NCI-H345 (cell line): ENCODE data around the gene CDK2AP2.
"Not testable (repeated sequence)": the region's sequence is repeated elsewhere in the genome, so short reads cannot be mapped to it uniquely, and the experiment has no call there.

Experiments
- DNase-seq: peaks from one replicate; lab custom pipeline; 2025; lab: John Stamatoyannopoulos, UW

CDK2AP2 gene

GRCh38 chr11:67507864-67508485 lies at the start of gene CDK2AP2:
TSS of gene CDK2AP2 (minus strand) at chr11:67508162. CDS start at chr11:67508082, 80 bp downstream.
- peak; percentile 100 for DNase-seq

GRCh38 chr11:67556244-67556643 lies 48.3 kb upstream of the CDK2AP2 start:
- no peak for DNase-seq

GRCh38 chr11:67551697-67552096 lies 43.7 kb upstream of the CDK2AP2 start:
- DNase-seq: not testable (repeated sequence)

GRCh38 chr11:67551127-67551526 lies 43.2 kb upstream of the CDK2AP2 start:
- DNase-seq: no peak

- no peak for DNase-seq
These were observed 40.7 kb upstream of the CDK2AP2 start for GRCh38 chr11:67548555-67549110.

GRCh38 chr11:67548112-67548511 lies 40.1 kb upstream of the CDK2AP2 start:
- not testable (repeated sequence) for DNase-seq

- peak; percentile 9 for DNase-seq
These were observed 37.3 kb upstream of the CDK2AP2 start for GRCh38 chr11:67545280-67545679.

- no peak for DNase-seq
These were observed 36.8 kb upstream of the CDK2AP2 start for GRCh38 chr11:67544616-67545242.

GRCh38 chr11:67543585-67543984 lies 35.6 kb upstream of the CDK2AP2 start:
- no peak for DNase-seq

GRCh38 chr11:67542971-67543370 lies 35.0 kb upstream of the CDK2AP2 start:
- no peak for DNase-seq

- no peak for DNase-seq
These were observed 34.2 kb upstream of the CDK2AP2 start for GRCh38 chr11:67542169-67542568.

GRCh38 chr11:67541198-67541597 lies 33.2 kb upstream of the CDK2AP2 start:
- no peak for DNase-seq

- no peak for DNase-seq
These were observed 31.6 kb upstream of the CDK2AP2 start for GRCh38 chr11:67539550-67539949.

- DNase-seq: no peak
These were observed 31.0 kb upstream of the CDK2AP2 start for GRCh38 chr11:67538823-67539505.

GRCh38 chr11:67538306-67538705 lies 30.3 kb upstream of the CDK2AP2 start:
- DNase-seq: no peak

- DNase-seq: no peak
These were observed 27.6 kb upstream of the CDK2AP2 start for GRCh38 chr11:67535561-67535960.

- no peak for DNase-seq
These were observed 26.2 kb upstream of the CDK2AP2 start for GRCh38 chr11:67534070-67534679.

GRCh38 chr11:67532889-67533288 lies 24.9 kb upstream of the CDK2AP2 start:
- no peak for DNase-seq

- DNase-seq: no peak
These were observed 22.3 kb upstream of the CDK2AP2 start for GRCh38 chr11:67530282-67530592.

- DNase-seq: no peak
These were observed 20.4 kb upstream of the CDK2AP2 start for GRCh38 chr11:67528376-67528775.

GRCh38 chr11:67525275-67525976 lies 17.5 kb upstream of the CDK2AP2 start:
- DNase-seq: no peak

GRCh38 chr11:67524480-67524808 lies 16.5 kb upstream of the CDK2AP2 start:
- no peak for DNase-seq
